ENCODE measurements around the gene ZMYM4.
"Not testable (repeated sequence)": the region's sequence is repeated elsewhere in the genome, so short reads cannot be mapped to it uniquely, and the experiment has no call there.

ZMYM4 gene

DNA sequence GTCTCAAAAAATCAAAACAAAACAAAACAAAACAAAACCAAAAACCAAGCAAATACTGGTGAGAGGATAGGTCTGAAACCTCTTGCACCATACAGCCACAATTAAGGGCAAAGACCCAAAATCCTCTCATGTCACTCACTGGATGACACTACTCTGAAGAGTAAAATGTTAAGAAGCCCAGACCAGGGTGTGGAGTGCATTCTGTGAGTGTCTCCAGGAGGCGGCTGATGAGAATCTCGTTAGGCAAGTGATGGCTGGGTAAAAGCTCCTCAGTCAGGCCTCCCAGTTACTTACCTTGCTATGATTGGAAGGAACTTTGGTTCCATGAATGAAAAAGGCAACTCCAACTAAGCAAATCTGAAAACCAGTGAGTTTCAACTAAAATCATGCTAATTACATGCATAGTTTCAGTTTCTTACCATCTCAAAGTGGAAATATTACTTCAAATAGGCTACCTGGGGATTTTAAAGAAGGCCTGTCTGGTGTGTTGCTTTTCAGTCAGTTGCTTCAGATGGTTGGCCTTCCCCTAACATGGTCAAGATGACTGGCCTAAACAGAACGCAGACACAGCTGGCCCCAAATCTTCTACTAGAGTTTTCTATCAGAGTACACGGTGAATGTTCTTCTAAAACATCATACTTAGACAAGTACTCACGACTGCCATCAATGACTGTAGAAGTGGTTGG is 193.6 kb downstream of the ZMYM4 start:
- DNase-seq: no peak

GRCh38 chr1:35463232-35463631 is 194.7 kb downstream of the ZMYM4 start:
- no peak for DNase-seq

DNA sequence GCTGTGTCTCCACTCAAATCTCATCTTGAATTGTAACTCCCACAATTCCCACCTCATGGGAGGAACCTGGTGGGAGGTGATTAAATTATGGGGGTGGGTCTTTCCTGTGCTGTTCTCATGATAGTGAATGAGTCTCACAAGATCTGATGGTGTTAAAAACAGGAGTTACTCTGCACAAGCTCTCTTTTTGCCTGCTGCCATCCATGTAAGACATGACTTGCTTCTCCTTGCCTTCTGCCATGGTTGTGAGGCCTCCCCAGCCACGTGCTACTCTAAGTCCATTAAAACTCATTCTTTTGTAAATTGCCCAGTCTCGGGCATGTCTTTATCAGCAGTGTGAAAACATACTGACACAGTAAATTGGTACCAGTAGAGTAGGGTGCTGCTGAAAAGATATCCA is 195.2 kb downstream of the ZMYM4 start:
- DNase-seq: not testable (repeated sequence)

DNA sequence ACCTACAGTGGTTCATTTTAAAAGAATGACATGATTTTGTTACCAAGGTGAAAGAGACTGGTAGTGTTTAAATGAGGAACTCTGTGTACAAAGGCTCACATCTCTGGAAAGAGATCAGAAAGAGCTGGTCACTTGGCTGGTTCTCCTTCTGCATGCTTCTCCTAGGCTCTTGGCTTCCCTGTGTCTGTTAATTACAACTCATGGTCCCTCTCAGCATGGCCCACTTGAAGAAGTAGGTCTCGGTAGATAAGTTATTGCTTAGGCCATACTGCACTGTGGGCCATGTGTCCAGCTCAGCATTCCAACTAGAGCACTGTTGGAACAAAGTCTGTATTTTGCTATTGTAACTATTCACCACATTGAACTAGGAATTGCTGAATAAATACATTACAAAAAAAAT is 197.6 kb downstream of the ZMYM4 start:
- DNase-seq: no peak

- DNase-seq: no peak
Measured at GRCh38 chr1:35470977-35471613, 202.6 kb downstream of the ZMYM4 start.
